ENCODE results near the gene GRAP2.

DNA sequence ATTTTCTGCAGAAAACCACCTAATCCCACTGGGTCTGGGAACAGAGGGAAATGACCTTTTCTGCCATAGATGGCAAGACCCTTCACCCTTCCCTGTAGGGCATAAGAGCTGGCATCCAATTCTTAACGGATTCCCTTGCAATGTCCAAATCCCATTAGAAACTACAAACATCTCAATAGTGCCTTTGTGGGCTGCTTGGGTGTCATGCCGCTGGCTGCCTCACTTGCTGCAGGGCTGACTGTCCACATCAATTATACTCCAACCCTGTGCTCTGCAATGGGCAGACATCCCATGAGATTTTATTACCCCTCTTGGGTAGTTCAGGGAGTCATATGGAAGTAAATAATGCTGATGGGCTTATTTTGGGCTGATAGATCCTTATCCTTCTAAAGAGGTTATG, 7.3 kb downstream of the GRAP2 start:
- no peak for TF ChIP-seq SUZ12 (IDR thresholded peaks at IDR 0.05; ENCODE audit: extremely low read depth, insufficient read depth, insufficient read length)
- TF ChIP-seq ZNF274 (IDR thresholded peaks at IDR 0.05; ENCODE audit: low read depth, low read length), result no peak
